K562 (cell line): ENCODE results near the gene ZNF23. TPM values are rescaled to one million over a fixed set of nuclear protein-coding genes. Genes with fewer than 3 reads are reported as not detected.
A peak's percentile ranks its signal among the peaks of the same experiment; 100 is the strongest.

Source experiments
- CTBP1 ChIP-seq: fragments of 450-650 bp; IDR thresholded peaks from 2 replicates; pipeline ENCODE4 v1.6.1; 2016; ENCODE audit warnings: borderline replicate concordance
- FOXP4 ChIP-seq: sonication (generic); formaldehyde crosslinking; IDR thresholded peaks from 2 replicates; pipeline ENCODE4 v1.8.0; 2022; ENCODE audit warnings: mild to moderate bottlenecking, missing genetic modification reagents, borderline replicate concordance
- GABPB1 ChIP-seq: sonication (generic); formaldehyde crosslinking; IDR thresholded peaks from 2 replicates; pipeline ENCODE4 v1.8.0; 2022; ENCODE audit warnings: mild to moderate bottlenecking, missing genetic modification reagents
- HBP1 ChIP-seq: fragments of 450-650 bp; formaldehyde crosslinking; IDR thresholded peaks from 2 replicates; pipeline ENCODE4 v1.4.0; 2022; ENCODE audit warnings: missing genetic modification characterization
- KHSRP ChIP-seq: fragments of 450-650 bp; IDR thresholded peaks from 2 replicates; pipeline ENCODE4 v1.6.1; 2017
- MYC ChIP-seq, 2 experiments: fragments of 250-450 bp in 1 of 2; sonication (Bioruptor Pico) in 1 of 2; IDR thresholded peaks; 2 replicates each; pipeline versions ENCODE4 v1.5.1 to v1.6.1; 2012 to 2021; ENCODE audit warnings: low read depth in 2 of 2, borderline replicate concordance in 1 of 2, improper control_type of control experiment in 1 of 2, low read length in 1 of 2, mild to moderate bottlenecking in 1 of 2, moderate library complexity in 1 of 2
- NR2C1 ChIP-seq, 2 experiments: fragments of 450-650 bp; IDR thresholded peaks; 2 replicates each; pipeline ENCODE4 v1.6.1; 2017; ENCODE audit warnings: mild to moderate bottlenecking in 2 of 2, antibody characterized with exemption in 1 of 2, inconsistent platforms in 1 of 2, missing compliant biosample characterization in 1 of 2, missing genetic modification characterization in 1 of 2
- NR3C1 ChIP-seq: sonication (generic); formaldehyde crosslinking; IDR thresholded peaks from 2 replicates; pipeline ENCODE4 v1.8.1; 2022; ENCODE audit warnings: missing genetic modification reagents
- NRF1 ChIP-seq, 2 experiments: fragments of 450-650 bp; IDR thresholded peaks in 1 of 2; conservative IDR thresholded peaks in 1 of 2; 2 replicates each; pipeline ENCODE4 v1.6.1; 2014; ENCODE audit warnings: mild to moderate bottlenecking in 2 of 2
- POLR2B ChIP-seq: fragments of 450-650 bp; IDR thresholded peaks from 2 replicates; pipeline ENCODE4 v1.6.1; 2018; ENCODE audit warnings: low read depth; ENCODE audit not compliant: partially characterized antibody
- RB1 ChIP-seq: fragments of 450-650 bp; IDR thresholded peaks from 2 replicates; pipeline ENCODE4 v1.6.1; 2017; ENCODE audit warnings: low read depth, mild to moderate bottlenecking
- THRB ChIP-seq: fragments of 450-650 bp; formaldehyde crosslinking; conservative IDR thresholded peaks from 2 replicates; pipeline ENCODE4 v1.4.0; 2022; ENCODE audit warnings: mild to moderate bottlenecking, missing genetic modification characterization
- TOE1 ChIP-seq, 2 experiments: fragments of 450-650 bp in 1 of 2; sonication (generic) in 1 of 2; formaldehyde crosslinking in 1 of 2; IDR thresholded peaks; 2 replicates each; pipeline versions ENCODE4 v1.7.1 to v1.8.0; 2016 to 2022; ENCODE audit warnings: borderline replicate concordance in 2 of 2, mild to moderate bottlenecking in 2 of 2, antibody characterized with exemption in 1 of 2, inconsistent platforms in 1 of 2, low read depth in 1 of 2, missing genetic modification reagents in 1 of 2, moderate library complexity in 1 of 2
- ZBTB17 ChIP-seq: fragments of 450-650 bp; formaldehyde crosslinking; IDR thresholded peaks from 2 replicates; pipeline ENCODE4 v1.4.0; 2020; ENCODE audit warnings: mild to moderate bottlenecking
- ZNF174 ChIP-seq: fragments of 250-450 bp; sonication (Bioruptor Pico); IDR thresholded peaks from 2 replicates; pipeline ENCODE4 v1.4.0; 2020; ENCODE audit warnings: mild to moderate bottlenecking
- polyA plus RNA-seq, 8 experiments: library from polyadenylated mRNA; depleted of rRNA in 4 of 8; stranded (reverse) in 5 of 8; unstranded in 3 of 8; fragments of >200 nt; fragmentation: Nextera tagmentation in 2 of 8; fragmentation: Illumina TruSeq in 1 of 8; extraction: Ambion mirVana in 2 of 8; extraction: Trizol in 1 of 8; gene quantifications; 2 replicates each; pipeline versions ENCODE4 v1.2.1 to v1.2.3, GENCODE V29; 2011 to 2014; ENCODE audit warnings: inconsistent platforms in 1 of 8, missing spikeins in 1 of 8
- total RNA-seq, 7 experiments: library from RNA; depleted of rRNA in 6 of 7; stranded (reverse); fragments of >200 nt in 6 of 7; fragmentation: Illumina TruSeq in 2 of 7; extraction: Trizol in 2 of 7; gene quantifications; 2 replicates each; pipeline versions ENCODE4 v1.2.1 to v1.2.3, GENCODE V29; 2011 to 2021; ENCODE audit warnings: low replicate concordance in 1 of 7

ZNF23 gene
- total and polyA plus RNA-seq, 9 of the 15 experiments (the other 6 are each of a cell fraction or from before 2014, with no cell fraction given): 4.7 to 13.4 (median 11.2) TPM

GRCh38 chr16:71461686-71462648, at the start of gene ZNF23 (continued):
- TF ChIP-seq MYC (IDR thresholded peaks at IDR 0.05; ENCODE audit: low read depth, low read length) (peak; percentile 88), MYC (CRISPR knock-in tag; IDR thresholded peaks at IDR 0.05; ENCODE audit: borderline replicate concordance, low read depth) (peak; percentile 89), TOE1 (IDR thresholded peaks at IDR 0.05; ENCODE audit: borderline replicate concordance) (peak; percentile 80), TOE1 (CRISPR knock-in tag; IDR thresholded peaks at IDR 0.05; ENCODE audit: borderline replicate concordance, low read depth) (peak; percentile 68; the same call in 1 of the 2 replicates), HBP1 (CRISPR knock-in tag) (peak; percentile 57; the same call in 1 of the 2 replicates), THRB (CRISPR knock-in tag) (no peak), CTBP1 (peak; percentile 75; the same call in 1 of the 2 replicates), FOXP4 (CRISPR knock-in tag) (peak; percentile 71; the same call in 1 of the 2 replicates), NR3C1 (CRISPR knock-in tag) (peak; percentile 78; the same call in 1 of the 2 replicates), GABPB1 (CRISPR knock-in tag) (peak; percentile 100), ZNF174 (no peak), NRF1 (conservative IDR thresholded peaks at IDR 0.05 in 1 of 2, IDR thresholded peaks at IDR 0.05 in 1 of 2) (peak; percentile 31 to 53; a peak in 2 of 4 replicates), POLR2B (peak; percentile 86), KHSRP (peak; percentile 59; the same call in 1 of the 2 replicates), ZBTB17 (CRISPR knock-in tag) (peak; percentile 59; the same call in 1 of the 2 replicates), RB1 (peak; percentile 77; the same call in 1 of the 2 replicates), NR2C1 (IDR thresholded peaks at IDR 0.05) (peak; percentile 86), NR2C1 (tag; IDR thresholded peaks at IDR 0.05) (peak; percentile 91)
